Measurements from ENCODE around the gene ANGEL2.

ANGEL2 gene

GRCh38 chr1:212951126-212951946 is 64.3 kb downstream of the ANGEL2 start:
- no peak for DNase-seq (ENCODE audit: low read depth)

GRCh38 chr1:212950243-212951125 is 65.2 kb downstream of the ANGEL2 start, which contains the start of gene VASH2:
TSS of gene VASH2 (plus strand) at chr1:212950541. CDS start at chr1:212951543, 1,002 bp downstream.
- peak; percentile 37 for DNase-seq (ENCODE audit: low read depth)

GRCh38 chr1:212949771-212950170 is 65.9 kb downstream of the ANGEL2 start:
- no peak for DNase-seq (ENCODE audit: low read depth)

GRCh38 chr1:212946872-212947271 is 68.8 kb downstream of the ANGEL2 start:
- no peak for DNase-seq (ENCODE audit: low read depth)

- no peak for DNase-seq (ENCODE audit: low read depth)
These were observed 70.1 kb downstream of the ANGEL2 start for GRCh38 chr1:212945463-212946160.

GRCh38 chr1:212945056-212945455 is 70.6 kb downstream of the ANGEL2 start:
- DNase-seq (ENCODE audit: low read depth), result no peak

- DNase-seq (ENCODE audit: low read depth), result no peak
These were observed 71.3 kb downstream of the ANGEL2 start for GRCh38 chr1:212944229-212944901.

DNA sequence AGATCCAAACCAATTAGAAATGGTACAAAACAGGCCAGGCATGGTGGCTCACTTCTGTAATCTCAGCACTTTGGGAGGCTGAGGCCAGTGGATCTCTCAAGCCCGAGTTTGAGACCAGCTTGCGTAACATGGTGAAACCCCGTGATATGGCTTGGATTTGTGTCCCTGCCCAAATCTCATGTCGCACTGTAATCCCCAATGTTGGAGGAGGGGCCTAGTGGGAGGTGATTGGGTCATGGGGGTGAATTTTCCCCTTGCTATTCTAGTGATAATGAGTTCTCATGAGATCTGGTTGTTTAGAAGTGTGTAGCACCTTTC is 72.3 kb downstream of the ANGEL2 start:
- no peak for DNase-seq (ENCODE audit: low read depth)

- no peak for DNase-seq (ENCODE audit: low read depth)
These were observed 72.8 kb downstream of the ANGEL2 start for GRCh38 chr1:212942679-212943392.
